Measurements from ENCODE around the gene UBE2G2. TPM values are rescaled to one million over a fixed set of nuclear protein-coding genes. Genes with fewer than 3 reads are reported as not detected.

UBE2G2 gene, protein sequence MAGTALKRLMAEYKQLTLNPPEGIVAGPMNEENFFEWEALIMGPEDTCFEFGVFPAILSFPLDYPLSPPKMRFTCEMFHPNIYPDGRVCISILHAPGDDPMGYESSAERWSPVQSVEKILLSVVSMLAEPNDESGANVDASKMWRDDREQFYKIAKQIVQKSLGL
- polyA plus RNA-seq (2013, experiment 1 of 2), result 48.4 TPM
- 50.1 TPM for polyA plus RNA-seq (2013, experiment 2 of 2)

DNA sequence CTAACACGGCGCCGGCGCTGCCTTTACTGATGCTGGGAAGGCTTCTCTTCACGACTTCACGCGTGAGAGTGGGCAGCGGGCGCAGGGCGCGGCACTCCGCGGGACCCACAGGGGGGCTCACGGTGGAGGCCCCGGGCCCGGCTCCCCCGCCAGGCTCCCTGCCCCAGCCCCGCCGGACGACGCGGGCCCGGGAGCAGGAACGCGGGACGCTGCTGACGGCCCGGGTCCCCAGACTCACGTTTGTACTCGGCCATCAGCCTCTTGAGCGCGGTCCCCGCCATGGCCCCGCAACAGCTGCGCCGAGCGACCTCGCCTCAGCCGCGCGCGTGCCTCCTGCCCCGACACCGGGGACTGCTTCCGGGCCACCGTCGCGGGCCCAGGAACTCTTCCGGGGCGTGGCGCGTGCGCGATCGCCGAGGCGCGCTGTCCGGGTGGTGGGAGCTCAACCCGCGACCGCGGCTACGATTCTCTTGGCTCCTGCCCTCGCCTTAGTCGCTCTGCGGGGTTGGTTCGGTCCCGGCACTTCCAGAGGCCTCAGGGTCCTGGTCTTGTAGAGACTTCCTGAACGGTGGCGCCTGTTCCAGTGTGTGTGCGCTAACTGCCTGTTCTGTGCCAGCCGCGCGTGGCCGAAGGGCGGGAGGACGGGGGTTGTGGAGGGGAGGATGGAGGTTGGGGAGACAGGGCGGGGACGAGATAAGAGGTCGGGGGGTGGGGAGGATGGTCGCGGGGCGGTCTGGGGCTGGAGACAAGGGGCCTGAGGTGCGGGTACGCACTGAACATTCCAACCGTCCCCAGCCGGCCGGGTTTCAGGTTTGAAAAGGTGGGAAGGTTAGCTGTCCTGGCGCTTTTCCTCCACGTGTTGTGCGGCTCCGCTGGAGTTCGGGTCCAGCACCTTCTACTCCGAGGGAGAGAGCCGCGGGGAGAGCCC lies at the start of gene UBE2G2:
Gene UBE2G2, minus strand, starts transcription at position 353 of the 928 bp plus-strand sequence. Its CDS starts 72 bp downstream, at position 281.
- H3K79me1 ChIP-seq (ENCODE audit: low read depth, low read length), result peaks cover 5% of the 10 kb centered on the region
- H2BK120ac ChIP-seq (ENCODE audit: low read depth, low read length), result no peak within 1 kb of the TSS
- no peak within 1 kb of the TSS for H2BK12ac ChIP-seq (ENCODE audit: low read length)
- peaks cover 1 to 13% of the 10 kb centered on the region in 2 donors for H3K4me1 ChIP-seq (ENCODE audit: control insufficient read depth in 2 of 2, insufficient read depth in 1 of 2, low read depth in 1 of 2, low read length in 2 of 2)
- H3K36me3 ChIP-seq (replicated peaks in 1 of 2; ENCODE audit: control insufficient read depth in 2 of 2, insufficient read depth in 2 of 2, low read length in 2 of 2), result peaks cover 17 to 71% of the 10 kb centered on the region in 2 donors
- H2BK15ac ChIP-seq (ENCODE audit: low read length), result no peak within 1 kb of the TSS
- peak within 1 kb of the TSS; percentile 84 for H4K8ac ChIP-seq (ENCODE audit: low read depth, low read length)
- peak within 1 kb of the TSS; percentile 94 for H3K23ac ChIP-seq (ENCODE audit: low read depth, low read length, poor library complexity)
- WGBS, 2 donors (ENCODE audit: extremely low coverage in 2 of 2, insufficient read length in 2 of 2, insufficient replicate concordance in 1 of 2), result no CpG with 5 or more reads among the region's 97 CpGs
- peak within 1 kb of the TSS; percentile 98 for H2AFZ ChIP-seq (ENCODE audit: low read length)
- H3K4ac ChIP-seq (ENCODE audit: low read length), result no peak within 1 kb of the TSS
- H3K27me3 ChIP-seq (ENCODE audit: control insufficient read depth in 3 of 3, insufficient read depth in 3 of 3, low read depth in 1 of 3, low read length in 3 of 3), result no peaks in the 10 kb centered on the region
- peak within 1 kb of the TSS; percentile 92 for H3K4me2 ChIP-seq (ENCODE audit: insufficient read depth, low read length, poor library complexity, severe bottlenecking)
- no peak within 1 kb of the TSS for H4K91ac ChIP-seq (ENCODE audit: low read depth, low read length, poor library complexity)
- no peaks in the 10 kb centered on the region for H3K9me3 ChIP-seq (replicated peaks in 1 of 2; ENCODE audit: control insufficient read depth in 2 of 2, insufficient read depth in 1 of 2, low read depth in 1 of 2, low read length in 2 of 2)
- H3K4me3 ChIP-seq (ENCODE audit: low read length in 2 of 2), result peak within 1 kb of the TSS; percentile 85 to 99
- peak; percentile 81 for DNase-seq (ENCODE audit: low spot score)
- H3K18ac ChIP-seq (ENCODE audit: low read length), result peak within 1 kb of the TSS; percentile 86
- no peak within 1 kb of the TSS for H3K14ac ChIP-seq (ENCODE audit: low read length)
- peak within 1 kb of the TSS; percentile 21 for H2AK5ac ChIP-seq (ENCODE audit: low read depth, low read length)
- H3K27ac ChIP-seq (replicated peaks; ENCODE audit: low read length), result peak within 1 kb of the TSS; percentile 57
- peak within 1 kb of the TSS; percentile 86 for H3K9ac ChIP-seq (ENCODE audit: low read depth, low read length, poor library complexity)
- peak within 1 kb of the TSS; percentile 8 for H2BK5ac ChIP-seq (ENCODE audit: low read length)

- no peak overlapping the region for H3K27ac ChIP-seq (replicated peaks; ENCODE audit: low read length)
- H4K91ac ChIP-seq (ENCODE audit: low read depth, low read length, poor library complexity), result no peak overlapping the region
- H2AK5ac ChIP-seq (ENCODE audit: low read depth, low read length), result no peak overlapping the region
- H3K9me3 ChIP-seq (replicated peaks in 1 of 2; ENCODE audit: control insufficient read depth in 2 of 2, insufficient read depth in 1 of 2, low read depth in 1 of 2, low read length in 2 of 2), result no peaks in the 10 kb centered on the region
- H3K4me3 ChIP-seq (ENCODE audit: low read length in 2 of 2), result no peak overlapping the region
- H2BK120ac ChIP-seq (ENCODE audit: low read depth, low read length), result no peak overlapping the region
- H3K14ac ChIP-seq (ENCODE audit: low read length), result no peak overlapping the region
- peaks cover 8% of the 10 kb centered on the region for H3K79me1 ChIP-seq (ENCODE audit: low read depth, low read length)
- H3K18ac ChIP-seq (ENCODE audit: low read length), result no peak overlapping the region
- DNase-seq (ENCODE audit: low spot score), result no peak
- H2BK15ac ChIP-seq (ENCODE audit: low read length), result no peak overlapping the region
- H4K8ac ChIP-seq (ENCODE audit: low read depth, low read length), result no peak overlapping the region
- H3K27me3 ChIP-seq (ENCODE audit: control insufficient read depth in 3 of 3, insufficient read depth in 3 of 3, low read depth in 1 of 3, low read length in 3 of 3), result no peaks in the 10 kb centered on the region
- H2BK12ac ChIP-seq (ENCODE audit: low read length), result no peak overlapping the region
- H2BK5ac ChIP-seq (ENCODE audit: low read length), result no peak overlapping the region
- no peak overlapping the region for H3K4ac ChIP-seq (ENCODE audit: low read length)
- H3K9ac ChIP-seq (ENCODE audit: low read depth, low read length, poor library complexity), result no peak overlapping the region
- WGBS, 2 donors (ENCODE audit: extremely low coverage in 2 of 2, insufficient read length in 2 of 2, insufficient replicate concordance in 1 of 2), result no CpG with 5 or more reads among the region's 26 CpGs
- H3K4me1 ChIP-seq (ENCODE audit: control insufficient read depth in 2 of 2, insufficient read depth in 1 of 2, low read depth in 1 of 2, low read length in 2 of 2), result peaks cover 0 to 4% of the 10 kb centered on the region in 2 donors
- H3K4me2 ChIP-seq (ENCODE audit: insufficient read depth, low read length, poor library complexity, severe bottlenecking), result no peak overlapping the region
- H3K23ac ChIP-seq (ENCODE audit: low read depth, low read length, poor library complexity), result no peak overlapping the region
- peaks cover 49 to 72% of the 10 kb centered on the region in 2 donors for H3K36me3 ChIP-seq (replicated peaks in 1 of 2; ENCODE audit: control insufficient read depth in 2 of 2, insufficient read depth in 2 of 2, low read length in 2 of 2)
- H2AFZ ChIP-seq (ENCODE audit: low read length), result no peak overlapping the region
Measured at GRCh38 chr21:44850905-44851657, 49.5 kb upstream of the UBE2G2 start.

DNA sequence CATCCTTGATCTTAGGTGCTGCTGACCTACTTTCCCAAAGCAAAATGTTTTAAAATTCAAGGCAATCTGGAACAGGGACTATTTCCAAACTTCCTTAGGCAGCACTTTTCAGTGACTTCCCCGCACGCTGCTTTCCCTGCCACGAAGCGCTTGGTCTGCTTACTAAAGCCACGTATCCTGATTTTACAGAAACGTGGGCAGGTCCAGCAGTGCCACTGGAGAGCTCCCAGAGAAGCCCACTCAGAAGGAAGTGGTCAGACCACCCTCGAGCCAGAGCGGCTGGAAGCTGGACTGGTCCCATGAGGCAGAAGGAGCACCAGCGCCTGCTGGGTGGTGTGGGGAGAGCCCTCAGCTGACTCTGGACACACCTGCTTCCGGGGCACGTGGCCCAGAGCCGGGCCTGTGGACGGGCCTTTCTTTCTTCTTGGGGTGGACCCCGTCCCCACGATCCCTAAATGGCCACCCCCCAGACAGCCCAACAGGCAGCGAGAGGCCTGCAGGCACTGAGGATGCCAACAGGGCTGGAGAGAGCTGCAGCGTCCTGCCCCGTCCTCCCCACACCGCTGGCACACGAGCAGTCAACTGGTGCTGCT lies 48.7 kb upstream of the UBE2G2 start:
- Histone ChIP-seq H3K9ac (ENCODE audit: low read depth, low read length, poor library complexity) (no peak overlapping the region), H3K4ac (ENCODE audit: low read length) (no peak overlapping the region), H2AK5ac (ENCODE audit: low read depth, low read length) (no peak overlapping the region), H3K4me3 (ENCODE audit: low read length in 2 of 2) (no peak overlapping the region), H2BK15ac (ENCODE audit: low read length) (no peak overlapping the region), H3K4me2 (ENCODE audit: insufficient read depth, low read length, poor library complexity, severe bottlenecking) (no peak overlapping the region), H4K8ac (ENCODE audit: low read depth, low read length) (no peak overlapping the region), H2BK12ac (ENCODE audit: low read length) (no peak overlapping the region), H3K27me3 (ENCODE audit: control insufficient read depth in 3 of 3, insufficient read depth in 3 of 3, low read depth in 1 of 3, low read length in 3 of 3) (no peaks in the 10 kb centered on the region), H3K18ac (ENCODE audit: low read length) (no peak overlapping the region), H4K91ac (ENCODE audit: low read depth, low read length, poor library complexity) (no peak overlapping the region), H3K27ac (replicated peaks; ENCODE audit: low read length) (no peak overlapping the region), H3K79me1 (ENCODE audit: low read depth, low read length) (peaks cover 8% of the 10 kb centered on the region), H3K4me1 (ENCODE audit: control insufficient read depth in 2 of 2, insufficient read depth in 1 of 2, low read depth in 1 of 2, low read length in 2 of 2) (peaks cover 0 to 7% of the 10 kb centered on the region in 2 donors), H3K14ac (ENCODE audit: low read length) (no peak overlapping the region), H3K36me3 (replicated peaks in 1 of 2; ENCODE audit: control insufficient read depth in 2 of 2, insufficient read depth in 2 of 2, low read length in 2 of 2) (peaks cover 43 to 64% of the 10 kb centered on the region in 2 donors), H2BK5ac (ENCODE audit: low read length) (no peak overlapping the region), H3K9me3 (replicated peaks in 1 of 2; ENCODE audit: control insufficient read depth in 2 of 2, insufficient read depth in 1 of 2, low read depth in 1 of 2, low read length in 2 of 2) (no peaks in the 10 kb centered on the region), H3K23ac (ENCODE audit: low read depth, low read length, poor library complexity) (no peak overlapping the region), H2AFZ (ENCODE audit: low read length) (no peak overlapping the region), H2BK120ac (ENCODE audit: low read depth, low read length) (no peak overlapping the region)
- no peak for DNase-seq (ENCODE audit: low spot score)
- no CpG with 5 or more reads among the region's 20 CpGs for WGBS, 2 donors (ENCODE audit: extremely low coverage in 2 of 2, insufficient read length in 2 of 2, insufficient replicate concordance in 1 of 2)
